GM13976 (cell line): Measurements from ENCODE around the gene TMEM30A.

ENCODE experiments used
- DNase-seq: peaks from one replicate; pipeline ENCODE4 v3.0.0; 2012; ENCODE audit warnings: low spot score
- CTCF ChIP-seq: IDR thresholded peaks from 2 replicates; pipeline ENCODE4 v1.5.1; 2012; ENCODE audit warnings: borderline replicate concordance, mild to moderate bottlenecking; ENCODE audit not compliant: insufficient read depth; ENCODE audit errors: extremely low read depth, missing control alignments, control extremely low read depth
- in situ Hi-C: fragments of 300-500 bp; cut with MboI; formaldehyde crosslinking; loops from one replicate; pipeline ENCODE4 v1.12.0; 2022; ENCODE audit warnings: low sequenced_read_pairs, mixed read lengths, inconsistent platforms; ENCODE audit not compliant: unreplicated experiment

TMEM30A gene

DNA sequence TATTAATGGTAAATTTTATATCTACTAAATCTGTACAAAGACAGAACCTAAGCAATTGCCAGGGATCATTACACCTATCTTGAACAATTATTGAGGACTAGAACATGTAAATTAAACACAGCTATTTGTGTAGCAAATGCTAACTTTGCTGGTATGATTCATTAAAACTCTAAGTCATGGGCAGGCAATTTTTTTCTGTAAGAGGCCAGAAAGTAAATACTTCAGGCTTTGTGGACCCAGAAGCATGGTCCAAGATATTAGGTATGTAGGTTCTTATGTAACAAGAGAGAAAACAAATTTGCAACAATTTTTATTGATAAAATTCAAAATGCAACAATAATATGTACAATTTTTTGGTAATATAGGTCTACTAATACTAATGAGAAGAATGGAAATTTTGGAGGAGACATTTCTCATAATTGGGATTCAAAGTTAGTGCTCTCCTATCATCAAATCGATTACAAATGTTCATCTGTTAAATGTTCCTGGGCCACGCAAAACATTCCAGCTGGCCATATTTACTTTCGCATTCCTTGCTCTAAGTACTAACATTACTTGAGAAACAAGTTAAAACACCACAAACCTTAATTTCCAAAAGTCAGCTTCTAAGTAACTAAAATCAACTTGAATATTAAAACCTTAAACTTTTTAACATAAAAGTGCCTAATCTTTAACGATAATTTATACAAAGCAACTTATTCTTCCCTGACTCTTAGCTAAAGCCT, 4.3 kb downstream of the TMEM30A start:
- no peak for DNase-seq
- TF ChIP-seq CTCF = no peak
- in situ Hi-C loops = no loop called here

- no peak for DNase-seq
- in situ Hi-C loops = no loop called here
- no peak for TF ChIP-seq CTCF
These were observed 5.2 kb downstream of the TMEM30A start for GRCh38 chr6:75279418-75279817.

GRCh38 chr6:75278474-75279077, 6.0 kb downstream of the TMEM30A start:
- DNase-seq = no peak
- no peak for TF ChIP-seq CTCF
- in situ Hi-C loops = no loop called here

- no peak for DNase-seq
- in situ Hi-C loops = no loop called here
- TF ChIP-seq CTCF = no peak
These were observed 9.5 kb downstream of the TMEM30A start for GRCh38 chr6:75275067-75275466.

- TF ChIP-seq CTCF = no peak
- DNase-seq = no peak
- in situ Hi-C loops = no loop called here
These were observed 11.6 kb downstream of the TMEM30A start for GRCh38 chr6:75273009-75273408.

GRCh38 chr6:75272145-75272840, 12.3 kb downstream of the TMEM30A start:
- in situ Hi-C loops = no loop called here
- no peak for TF ChIP-seq CTCF
- DNase-seq = no peak
